Natural killer cell (primary cell): ENCODE data around the gene BTBD1. TPM values are rescaled to one million over a fixed set of nuclear protein-coding genes. Genes with fewer than 3 reads are reported as not detected.
A peak's percentile ranks its signal among the peaks of the same experiment; 100 is the strongest.
"Not testable (repeated sequence)": the region's sequence is repeated elsewhere in the genome, so short reads cannot be mapped to it uniquely, and the experiment has no call there.

Experiments used
- ATAC-seq, 3 donors: fragments of 150-1000 bp in 2 of 3; fragments of 200-7000 bp in 1 of 3; cut with Tn5 transposase; 1 replicate in 1 of 3; 2 replicates in 2 of 3; pipeline ENCODE4 v1.10.0; 2021; ENCODE audit warnings: mild to moderate bottlenecking in 2 of 3, moderate library complexity in 2 of 3
- DNase-seq, 2 donors: peaks; one replicate each; pipeline versions ENCODE4 v3.0.0 to v3.0.0-alpha.2; 2013 to 2021; ENCODE audit warnings: mixed read lengths in 1 of 2
- H3K27ac ChIP-seq: one replicate; pipeline ENCODE4 v1.5.1; 2013; ENCODE audit warnings: mild to moderate bottlenecking, low read length
- H3K27me3 ChIP-seq: one replicate; pipeline ENCODE4 v1.6.1; 2013; ENCODE audit warnings: low read length; ENCODE audit not compliant: control insufficient read depth, insufficient read depth
- H3K36me3 ChIP-seq: one replicate; pipeline ENCODE4 v1.6.1; 2013; ENCODE audit warnings: low read length; ENCODE audit not compliant: control insufficient read depth, insufficient read depth
- H3K4me1 ChIP-seq: one replicate; pipeline ENCODE4 v1.6.1; 2013; ENCODE audit warnings: low read length; ENCODE audit not compliant: control insufficient read depth, insufficient read depth
- H3K4me3 ChIP-seq: one replicate; pipeline ENCODE4 v1.5.1; 2013; ENCODE audit warnings: low read length
- H3K9me3 ChIP-seq: one replicate; pipeline ENCODE4 v1.6.1; 2013; ENCODE audit warnings: low read length; ENCODE audit not compliant: control insufficient read depth, insufficient read depth
- H3K27ac Mint-ChIP-seq, 2 donors: one replicate each; pipeline ENCODE4 v1.8.0; 2022; ENCODE audit warnings: mild to moderate bottlenecking in 2 of 2, mixed read lengths in 2 of 2, moderate library complexity in 1 of 2
- H3K27me3 Mint-ChIP-seq, 2 donors: one replicate each; pipeline ENCODE4 v1.8.0; 2022; ENCODE audit warnings: low read depth in 2 of 2, mixed read lengths in 2 of 2
- H3K36me3 Mint-ChIP-seq: one replicate; pipeline ENCODE4 v1.8.0; 2022; ENCODE audit warnings: mixed read lengths
- H3K4me1 Mint-ChIP-seq, 2 donors: one replicate each; pipeline ENCODE4 v1.8.0; 2022; ENCODE audit warnings: mixed read lengths in 2 of 2
- H3K4me3 Mint-ChIP-seq: one replicate; pipeline ENCODE4 v1.8.0; 2022; ENCODE audit warnings: mild to moderate bottlenecking, moderate library complexity, mixed read lengths
- H3K9me3 Mint-ChIP-seq, 2 donors: one replicate each; pipeline ENCODE4 v1.8.0; 2022; ENCODE audit warnings: mixed read lengths in 2 of 2
- CTCF ChIP-seq: fragments of 200-600 bp; IDR thresholded peaks from one replicate; pipeline ENCODE4 v1.8.0; 2022; ENCODE audit warnings: antibody characterized with exemption
- WGBS: methylation state at CpG from one replicate; pipeline ENCODE4 v1.1.7; 2013; ENCODE audit warnings: missing lambda C conversion rate; ENCODE audit not compliant: insufficient coverage; 5-methylcytosine and 5-hydroxymethylcytosine counted together
- intact Hi-C: fragments of 100-400 bp; cut with micrococcal nuclease; formaldehyde crosslinking; loops from one replicate; pipeline ENCODE4 v1.14.2; 2022
- total RNA-seq, 4 donors: library from RNA; stranded (reverse); fragments of 120-200 nt in 1 of 4; gene quantifications; one replicate each; pipeline versions ENCODE4 v1.2.3 to v1.2.4, GENCODE V29; 2013 to 2022

BTBD1 gene
- total RNA-seq, 3 donors from 2014 or later (not counting 1 experiment from before 2014, with no cell fraction given), result 42.5 to 54.4 (median 54.0) TPM

- Histone ChIP-seq H3K36me3 (no peaks in the 10 kb centered on the region), H3K9me3 (no peaks in the 10 kb centered on the region), H3K4me3 (no peak overlapping the region), H3K27me3 (no peaks in the 10 kb centered on the region), H3K4me1 (no peaks in the 10 kb centered on the region), H3K27ac (no peak overlapping the region)
- WGBS, result 87% methylated on average over 5 of the region's 5 CpGs
- no peak for TF ChIP-seq CTCF
- Mint-ChIP-seq H3K36me3 (peaks cover 7% of the 10 kb centered on the region), H3K9me3 (no peaks in the 10 kb centered on the region), H3K27ac (no peak overlapping the region), H3K27me3 (peaks cover 11 to 25% of the 10 kb centered on the region in 2 donors), H3K4me1 (peaks cover 4 to 5% of the 10 kb centered on the region in 2 donors), H3K4me3 (no peak overlapping the region)
- intact Hi-C loops, result no loop called here
- no peak for DNase-seq
- no peak for ATAC-seq
Observed at GRCh38 chr15:83094583-83094982, 27.5 kb upstream of the BTBD1 start.

DNA sequence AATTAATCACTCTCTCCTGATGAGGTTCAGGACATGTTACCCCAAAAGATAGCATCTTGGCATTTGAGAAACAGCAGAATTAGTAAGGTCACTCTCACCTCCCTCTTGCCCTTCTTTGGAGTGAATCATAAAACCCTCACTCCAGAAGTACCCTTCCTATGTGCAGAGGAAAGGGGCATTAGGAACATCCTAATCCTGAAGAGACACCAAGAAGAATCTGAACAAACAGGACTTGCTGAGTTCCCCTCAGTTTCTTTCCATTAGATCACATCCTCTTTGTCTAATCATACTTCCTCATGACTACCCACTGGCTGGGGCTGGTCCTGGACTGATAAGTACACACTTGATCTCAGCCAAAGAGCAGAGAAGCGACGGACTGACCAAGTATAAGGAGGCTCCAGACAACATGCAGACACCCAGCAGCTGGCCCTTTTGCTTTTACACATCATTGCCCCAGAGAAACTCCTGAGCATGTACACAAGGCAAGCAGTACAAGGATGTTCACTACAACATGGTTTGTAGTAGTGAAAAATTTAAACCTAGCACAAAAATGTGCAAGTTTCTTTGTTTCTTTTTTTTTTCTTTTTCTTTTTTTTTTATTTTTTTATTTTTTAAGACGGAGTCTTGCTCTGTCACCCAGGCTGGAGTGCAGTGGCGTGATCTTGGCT lies 25.4 kb upstream of the BTBD1 start:
- whole genome bisulfite sequencing, result 55% methylated on average over 4 of the region's 4 CpGs
- Mint-ChIP-seq H3K27me3 (peaks cover 14 to 22% of the 10 kb centered on the region in 2 donors), H3K4me1 (peaks cover 4 to 5% of the 10 kb centered on the region in 2 donors), H3K9me3 (no peaks in the 10 kb centered on the region), H3K36me3 (no peaks in the 10 kb centered on the region), H3K27ac (no peak overlapping the region), H3K4me3 (no peak overlapping the region)
- Histone ChIP-seq H3K4me1 (no peaks in the 10 kb centered on the region), H3K27ac (no peak overlapping the region), H3K36me3 (no peaks in the 10 kb centered on the region), H3K4me3 (no peak overlapping the region), H3K9me3 (no peaks in the 10 kb centered on the region), H3K27me3 (no peaks in the 10 kb centered on the region)
- DNase-seq (no peak), ATAC-seq (peak in 2 of 3 donors; percentile 49 to 70)
- TF ChIP-seq CTCF, result no peak
- intact Hi-C loops, result no loop called here

DNA sequence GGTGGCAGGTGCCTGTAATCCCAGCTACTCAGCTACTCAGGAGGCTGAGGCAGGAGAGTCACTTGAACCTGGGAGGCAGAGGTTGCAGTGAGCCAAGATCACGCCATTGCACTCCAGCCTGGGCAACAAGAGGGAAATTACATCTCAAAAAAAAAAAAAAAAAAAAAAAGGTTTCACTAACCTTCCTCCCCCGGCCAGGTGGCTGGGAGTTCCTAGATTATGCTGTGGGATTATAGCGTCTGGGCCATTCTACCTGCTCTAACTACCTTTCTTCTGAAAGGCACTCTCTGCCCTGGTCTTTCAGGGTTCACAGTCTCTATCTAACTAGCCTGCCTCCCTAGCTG lies 24.9 kb upstream of the BTBD1 start:
- H3K27ac Mint-ChIP-seq, intact Hi-C loops, H3K4me1 ChIP-seq: not testable (repeated sequence)

DNA sequence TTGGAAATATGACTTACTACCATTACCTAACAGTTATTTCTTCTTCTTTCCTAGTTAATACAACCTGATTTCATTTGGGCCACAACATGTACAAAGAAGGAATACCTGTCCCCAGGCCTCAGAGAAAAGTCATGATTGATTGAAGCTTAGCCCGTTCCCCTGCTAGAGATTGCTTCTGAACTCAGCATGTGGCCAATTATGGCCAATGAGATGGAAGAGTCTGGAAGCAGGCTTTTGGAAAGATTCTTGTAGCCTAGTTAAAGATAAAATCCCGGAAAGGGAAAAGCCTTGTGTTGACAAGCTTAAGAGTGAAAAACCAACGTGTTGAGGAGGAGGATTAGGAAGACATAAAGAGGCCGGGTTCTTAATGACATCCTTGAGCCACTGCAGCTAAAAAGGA lies 23.4 kb upstream of the BTBD1 start:
- ATAC-seq (no peak), DNase-seq (no peak)
- Histone ChIP-seq H3K27ac (no peak overlapping the region), H3K9me3 (no peaks in the 10 kb centered on the region), H3K4me3 (no peak overlapping the region), H3K36me3 (no peaks in the 10 kb centered on the region), H3K4me1 (no peaks in the 10 kb centered on the region), H3K27me3 (no peaks in the 10 kb centered on the region)
- Mint-ChIP-seq H3K27ac (no peak overlapping the region), H3K27me3 (peaks cover 13 to 28% of the 10 kb centered on the region in 2 donors), H3K9me3 (no peaks in the 10 kb centered on the region), H3K4me1 (peaks cover 4 to 5% of the 10 kb centered on the region in 2 donors), H3K36me3 (no peaks in the 10 kb centered on the region), H3K4me3 (no peak overlapping the region)
- TF ChIP-seq CTCF, result no peak
- intact Hi-C loops, result no loop called here
- 79% methylated on average over 4 of the region's 4 CpGs for WGBS

More for the DNA sequence above, 24.9 kb upstream of the BTBD1 start:
- H3K9me3 Mint-ChIP-seq, H3K36me3 Mint-ChIP-seq, DNase-seq, H3K9me3 ChIP-seq, ATAC-seq, H3K27ac ChIP-seq, H3K4me1 Mint-ChIP-seq, H3K4me3 Mint-ChIP-seq, H3K36me3 ChIP-seq, H3K4me3 ChIP-seq, H3K27me3 ChIP-seq: not testable (repeated sequence)
- 82% methylated on average over 3 of the region's 3 CpGs for WGBS
- peaks cover 14 to 27% of the 10 kb centered on the region in 2 donors for H3K27me3 Mint-ChIP-seq
